Measurements from ENCODE around the gene C4orf50. TPM values are rescaled to one million over a fixed set of nuclear protein-coding genes. Genes with fewer than 3 reads are reported as not detected.

The C4orf50 gene
- total RNA-seq, 1 donor from 2014 or later, result 0.09 TPM

DNA sequence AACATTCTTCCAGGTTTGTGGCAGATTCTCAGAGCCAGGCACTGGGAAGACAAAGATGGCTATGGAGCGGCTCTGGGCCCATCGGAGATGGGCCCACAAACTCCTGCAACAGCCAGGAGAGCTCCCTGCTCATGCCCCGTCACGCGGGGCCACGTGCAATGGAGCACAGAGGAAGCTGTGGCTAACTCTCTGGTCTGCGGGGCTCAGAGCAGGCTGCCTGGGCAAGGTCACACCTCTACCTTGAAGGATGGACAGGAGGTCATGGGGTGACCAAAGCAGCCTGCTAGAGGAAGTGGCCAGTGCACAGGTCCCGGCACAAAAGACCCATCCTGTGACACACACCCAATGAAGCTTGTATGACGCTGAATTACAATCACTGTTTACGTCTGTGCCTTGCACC is 45.2 kb downstream of the C4orf50 start:
- no peak for DNase-seq

DNA sequence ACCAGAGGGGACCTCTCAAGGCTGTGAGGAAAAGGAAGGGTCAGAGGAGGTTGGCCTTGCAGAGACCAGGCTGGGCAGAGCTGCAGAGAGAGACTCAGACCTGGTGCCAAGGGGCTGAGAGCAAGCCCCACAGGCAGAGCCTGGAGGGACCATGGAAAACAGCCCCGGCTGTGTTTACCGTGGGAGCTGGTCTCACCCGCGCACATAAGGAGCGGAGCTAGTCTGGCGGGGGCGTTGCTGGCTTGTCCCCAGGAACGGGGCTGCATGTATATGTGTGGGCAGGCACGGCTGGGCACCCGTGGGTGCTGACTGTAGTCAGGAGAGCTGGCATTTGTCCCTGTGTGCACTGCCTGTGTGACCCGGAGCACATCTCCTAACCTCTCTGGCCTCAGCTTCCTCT is 45.7 kb downstream of the C4orf50 start:
- no peak for DNase-seq
- intact Hi-C loops (cut with DNase I), result no loop called here
- TF ChIP-seq CTCF (IDR thresholded peaks at IDR 0.05), result no peak

More for the DNA sequence above, 45.2 kb downstream of the C4orf50 start:
- intact Hi-C loops (cut with DNase I), result no loop called here
- Histone ChIP-seq H3K4me3 (no peak overlapping the region), H3K4me1 (no peaks in the 10 kb centered on the region), H3K27me3 (ENCODE audit: low read depth) (peaks cover 28% of the 10 kb centered on the region), H3K9me3 (no peaks in the 10 kb centered on the region), H3K36me3 (no peaks in the 10 kb centered on the region), H3K27ac (no peak overlapping the region)
- no peak for TF ChIP-seq CTCF (IDR thresholded peaks at IDR 0.05)
- ATAC-seq, result no peak

GRCh38 chr4:5971078-5971450 is 47.2 kb downstream of the C4orf50 start:
- Histone ChIP-seq H3K4me1 (no peaks in the 10 kb centered on the region), H3K27me3 (ENCODE audit: low read depth) (peaks cover 24% of the 10 kb centered on the region), H3K36me3 (no peaks in the 10 kb centered on the region), H3K4me3 (no peak overlapping the region), H3K27ac (no peak overlapping the region), H3K9me3 (no peaks in the 10 kb centered on the region)
- TF ChIP-seq CTCF (IDR thresholded peaks at IDR 0.05), result no peak
- intact Hi-C loops (cut with DNase I), result no loop called here
- no peak for DNase-seq
- ATAC-seq, result no peak

More for the DNA sequence above, 45.7 kb downstream of the C4orf50 start:
- Histone ChIP-seq H3K9me3 (no peaks in the 10 kb centered on the region), H3K36me3 (no peaks in the 10 kb centered on the region), H3K4me1 (no peaks in the 10 kb centered on the region), H3K27ac (no peak overlapping the region), H3K4me3 (no peak overlapping the region), H3K27me3 (ENCODE audit: low read depth) (peaks cover 24% of the 10 kb centered on the region)
- ATAC-seq, result no peak

GRCh38 chr4:5970381-5971077 is 47.7 kb downstream of the C4orf50 start:
- Histone ChIP-seq H3K27me3 (ENCODE audit: low read depth) (peaks cover 24% of the 10 kb centered on the region), H3K4me1 (no peaks in the 10 kb centered on the region), H3K4me3 (no peak overlapping the region), H3K36me3 (no peaks in the 10 kb centered on the region), H3K9me3 (no peaks in the 10 kb centered on the region), H3K27ac (no peak overlapping the region)
- DNase-seq, result no peak
- intact Hi-C loops (cut with DNase I), result no loop called here
- ATAC-seq, result no peak
- TF ChIP-seq CTCF (IDR thresholded peaks at IDR 0.05), result no peak

- no peak for ATAC-seq
- intact Hi-C loops (cut with DNase I), result no loop called here
- Histone ChIP-seq H3K27ac (no peak overlapping the region), H3K27me3 (ENCODE audit: low read depth) (peaks cover 24% of the 10 kb centered on the region), H3K4me1 (no peaks in the 10 kb centered on the region), H3K9me3 (no peaks in the 10 kb centered on the region), H3K36me3 (no peaks in the 10 kb centered on the region), H3K4me3 (no peak overlapping the region)
- DNase-seq, result no peak
- no peak for TF ChIP-seq CTCF (IDR thresholded peaks at IDR 0.05)
These were observed 48.5 kb downstream of the C4orf50 start for GRCh38 chr4:5969777-5970176.
